CD4-positive, alpha-beta T cell treated with Interleukin-12 subunit alpha and Interleukin-12 subunit beta, for 1 hour (primary cell): ENCODE data around the gene LDOC1.
"Not testable (repeated sequence)": the region's sequence is repeated elsewhere in the genome, so short reads cannot be mapped to it uniquely, and the experiment has no call there.

Experiments used
- DNase-seq: peaks from one replicate; pipeline ENCODE4 v3.0.0-alpha.2; 2020

Gene LDOC1

GRCh38 chrX:141176586-141177451, at the start of gene LDOC1:
TSS of gene LDOC1 (minus strand) at chrX:141177129. CDS start at chrX:141177021, 108 bp downstream.
- peak; percentile 81 for DNase-seq

GRCh38 chrX:141221611-141222010, 44.7 kb upstream of the LDOC1 start:
- DNase-seq, result no peak

- no peak for DNase-seq
Measured at GRCh38 chrX:141220342-141221008, 43.5 kb upstream of the LDOC1 start.

GRCh38 chrX:141214196-141214595, 37.3 kb upstream of the LDOC1 start:
- DNase-seq, result no peak

GRCh38 chrX:141201962-141202361, 25.0 kb upstream of the LDOC1 start:
- DNase-seq, result no peak

- DNase-seq, result not testable (repeated sequence)
Measured at GRCh38 chrX:141188573-141188972, 11.6 kb upstream of the LDOC1 start.

GRCh38 chrX:141185366-141185765, 8.4 kb upstream of the LDOC1 start:
- DNase-seq, result no peak

GRCh38 chrX:141183000-141183399, 6.1 kb upstream of the LDOC1 start:
- DNase-seq, result no peak

- DNase-seq, result no peak
Measured at GRCh38 chrX:141180851-141181250, 3.9 kb upstream of the LDOC1 start.

GRCh38 chrX:141175786-141176185, 1.1 kb downstream of the LDOC1 start:
- DNase-seq, result no peak

- DNase-seq, result no peak
Measured at GRCh38 chrX:141164406-141164805, 12.5 kb downstream of the LDOC1 start.

- no peak for DNase-seq
Measured at GRCh38 chrX:141158084-141158483, 18.8 kb downstream of the LDOC1 start.

GRCh38 chrX:141155231-141155630, 21.7 kb downstream of the LDOC1 start:
- not testable (repeated sequence) for DNase-seq

- no peak for DNase-seq
Measured at GRCh38 chrX:141142946-141143345, 34.0 kb downstream of the LDOC1 start.

- no peak for DNase-seq
Measured at GRCh38 chrX:141133272-141133671, 43.7 kb downstream of the LDOC1 start.

- no peak for DNase-seq
Measured at GRCh38 chrX:141127146-141127545, 49.8 kb downstream of the LDOC1 start.
